Upper lobe of right lung (tissue), 1 donor: ENCODE data around the gene TTLL7. TPM values are rescaled to one million over a fixed set of nuclear protein-coding genes. Genes with fewer than 3 reads are reported as not detected.

Source experiments
- ATAC-seq: fragments of 200-7000 bp; cut with Tn5 transposase; one replicate; pipeline ENCODE4 v1.9.1; 2020; ENCODE audit warnings: mild to moderate bottlenecking, moderate library complexity
- DNase-seq: peaks from one replicate; pipeline ENCODE4 v3.0.0-alpha.2; 2020
- H3K27ac ChIP-seq: fragments of 200-600 bp; one replicate; pipeline ENCODE4 v1.8.0; 2022
- H3K27me3 ChIP-seq: fragments of 200-600 bp; one replicate; pipeline ENCODE4 v1.8.0; 2022; ENCODE audit warnings: mild to moderate bottlenecking
- H3K36me3 ChIP-seq: fragments of 200-600 bp; one replicate; pipeline ENCODE4 v1.8.0; 2022
- H3K4me1 ChIP-seq: fragments of 200-600 bp; one replicate; pipeline ENCODE4 v1.8.0; 2022
- H3K4me3 ChIP-seq: fragments of 200-600 bp; one replicate; pipeline ENCODE4 v1.8.0; 2022; ENCODE audit warnings: mild to moderate bottlenecking
- H3K9me3 ChIP-seq: fragments of 200-600 bp; one replicate; pipeline ENCODE4 v1.8.0; 2022
- intact Hi-C: fragments of 100-400 bp; cut with DNase I; formaldehyde crosslinking; loops from one replicate; pipeline ENCODE4 v1.11.0; 2022
- total RNA-seq: library from RNA; stranded (reverse); fragmentation: NEBNext Ultra II Directional; extraction: Animal tissue kit (Norgen Biotek cat#: 25700); gene quantifications from one replicate; pipeline ENCODE4 v1.2.1, GENCODE V29; 2021
- TF ChIP-seq, protein P1 (sequence below): fragments of 200-600 bp; IDR thresholded peaks from one replicate; pipeline ENCODE4 v1.8.0; 2022; ENCODE audit warnings: antibody characterized with exemption
- donor health status: DM: no; HTN: yes; CAD: no; lungs with severe emphysema.

The TTLL7 gene
- total RNA-seq, 1 donor from 2014 or later, result 16.2 TPM

DNA sequence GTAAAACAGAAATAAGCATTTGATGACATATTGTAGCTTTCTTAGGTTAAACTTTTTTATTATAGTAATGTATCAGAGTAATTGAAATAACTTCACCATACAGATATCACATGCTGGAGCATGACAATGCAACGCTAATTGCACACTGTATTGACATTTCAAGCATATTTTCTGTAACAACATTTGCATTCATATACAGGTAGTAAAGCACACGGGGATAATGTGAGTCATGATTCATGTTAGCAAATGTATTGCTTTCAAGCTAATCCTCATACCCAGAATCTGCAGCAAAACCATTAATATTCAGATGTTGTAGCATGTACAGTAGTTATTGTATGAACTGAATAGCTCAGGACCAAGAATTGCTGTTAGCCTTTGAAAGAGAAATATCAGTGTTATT, 133.9 kb downstream of the TTLL7 start:
- H3K36me3 ChIP-seq, result no peaks in the 10 kb centered on the region
- H3K27me3 ChIP-seq, result no peaks in the 10 kb centered on the region
- intact Hi-C loops, result no loop called here
- H3K9me3 ChIP-seq, result no peaks in the 10 kb centered on the region
- H3K4me3 ChIP-seq, result no peak overlapping the region
- no peak for ATAC-seq
- H3K4me1 ChIP-seq, result no peaks in the 10 kb centered on the region
- H3K27ac ChIP-seq, result no peak overlapping the region
- TF ChIP-seq, protein P1, sequence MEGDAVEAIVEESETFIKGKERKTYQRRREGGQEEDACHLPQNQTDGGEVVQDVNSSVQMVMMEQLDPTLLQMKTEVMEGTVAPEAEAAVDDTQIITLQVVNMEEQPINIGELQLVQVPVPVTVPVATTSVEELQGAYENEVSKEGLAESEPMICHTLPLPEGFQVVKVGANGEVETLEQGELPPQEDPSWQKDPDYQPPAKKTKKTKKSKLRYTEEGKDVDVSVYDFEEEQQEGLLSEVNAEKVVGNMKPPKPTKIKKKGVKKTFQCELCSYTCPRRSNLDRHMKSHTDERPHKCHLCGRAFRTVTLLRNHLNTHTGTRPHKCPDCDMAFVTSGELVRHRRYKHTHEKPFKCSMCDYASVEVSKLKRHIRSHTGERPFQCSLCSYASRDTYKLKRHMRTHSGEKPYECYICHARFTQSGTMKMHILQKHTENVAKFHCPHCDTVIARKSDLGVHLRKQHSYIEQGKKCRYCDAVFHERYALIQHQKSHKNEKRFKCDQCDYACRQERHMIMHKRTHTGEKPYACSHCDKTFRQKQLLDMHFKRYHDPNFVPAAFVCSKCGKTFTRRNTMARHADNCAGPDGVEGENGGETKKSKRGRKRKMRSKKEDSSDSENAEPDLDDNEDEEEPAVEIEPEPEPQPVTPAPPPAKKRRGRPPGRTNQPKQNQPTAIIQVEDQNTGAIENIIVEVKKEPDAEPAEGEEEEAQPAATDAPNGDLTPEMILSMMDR, result no peak
- DNase-seq, result no peak

DNA sequence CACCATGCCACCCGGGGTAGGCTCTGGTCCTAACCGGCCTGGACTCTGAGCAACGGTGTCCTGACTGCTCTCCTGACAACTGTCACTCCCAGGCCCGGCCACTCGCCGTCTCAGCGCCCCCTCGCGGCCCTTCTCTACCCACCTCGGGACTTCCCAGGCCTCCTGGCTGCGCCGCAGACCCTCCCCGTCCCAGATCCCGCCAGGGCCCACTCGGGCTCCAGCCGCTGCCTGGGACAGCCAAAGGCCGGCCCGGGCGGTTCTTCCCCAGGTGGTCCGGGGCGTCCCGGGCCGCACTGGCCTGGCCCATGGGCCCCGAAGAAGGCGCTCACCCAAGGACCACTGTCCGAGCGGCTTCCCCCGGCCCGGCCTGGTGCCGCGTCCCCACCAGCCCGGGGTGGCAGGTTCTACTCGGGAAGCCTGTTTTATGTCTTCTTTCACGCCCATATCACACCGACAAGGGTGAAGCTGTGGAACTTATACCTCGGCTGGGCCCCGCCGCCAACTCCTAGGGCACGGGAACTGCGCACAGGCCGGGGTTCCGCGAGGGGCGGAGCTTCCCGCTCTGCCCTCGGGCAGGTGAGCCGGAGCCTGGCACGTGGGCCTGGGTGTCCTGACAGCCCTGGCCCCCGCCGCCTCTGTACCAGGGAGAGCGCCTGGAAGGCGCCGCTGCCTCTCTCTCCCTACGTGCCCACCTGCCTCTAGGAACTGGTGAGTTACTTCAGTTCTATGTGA, 138.3 kb downstream of the TTLL7 start:
- DNase-seq (peak; percentile 93), ATAC-seq (peak; percentile 99)
- H3K27me3 ChIP-seq, result no peaks in the 10 kb centered on the region
- no peaks in the 10 kb centered on the region for H3K36me3 ChIP-seq
- no peaks in the 10 kb centered on the region for H3K4me1 ChIP-seq
- TF ChIP-seq, protein P1, result peak; percentile 72
- H3K27ac ChIP-seq, result peak overlapping the region; percentile 75
- H3K9me3 ChIP-seq, result no peaks in the 10 kb centered on the region
- intact Hi-C loops, result no loop called here
- peak overlapping the region; percentile 61 for H3K4me3 ChIP-seq

DNA sequence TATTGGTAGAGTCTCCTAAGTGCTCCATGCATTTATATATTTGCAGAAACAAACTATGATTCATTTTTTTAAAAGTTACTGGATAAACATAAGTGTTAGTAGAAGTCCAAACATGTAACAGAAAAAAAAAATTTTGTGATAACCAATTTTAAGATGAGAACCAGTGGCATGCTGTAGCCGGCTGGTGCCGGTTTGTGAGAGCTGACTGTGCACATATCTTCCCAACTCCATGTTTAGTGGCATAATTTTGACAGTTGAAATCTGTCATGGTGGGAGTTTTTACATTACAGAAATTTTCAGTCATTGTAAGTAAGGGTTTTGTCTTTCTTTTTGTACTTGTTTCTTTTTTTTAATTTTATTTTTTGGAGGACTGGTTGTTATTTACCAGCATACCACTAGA, 141.2 kb downstream of the TTLL7 start:
- Histone ChIP-seq H3K4me1 (no peaks in the 10 kb centered on the region), H3K9me3 (no peaks in the 10 kb centered on the region), H3K27ac (no peak overlapping the region), H3K36me3 (no peaks in the 10 kb centered on the region), H3K4me3 (no peak overlapping the region), H3K27me3 (no peaks in the 10 kb centered on the region)
- intact Hi-C loops, result no loop called here
- TF ChIP-seq, protein P1, result no peak
- no peak for DNase-seq
- ATAC-seq, result no peak

DNA sequence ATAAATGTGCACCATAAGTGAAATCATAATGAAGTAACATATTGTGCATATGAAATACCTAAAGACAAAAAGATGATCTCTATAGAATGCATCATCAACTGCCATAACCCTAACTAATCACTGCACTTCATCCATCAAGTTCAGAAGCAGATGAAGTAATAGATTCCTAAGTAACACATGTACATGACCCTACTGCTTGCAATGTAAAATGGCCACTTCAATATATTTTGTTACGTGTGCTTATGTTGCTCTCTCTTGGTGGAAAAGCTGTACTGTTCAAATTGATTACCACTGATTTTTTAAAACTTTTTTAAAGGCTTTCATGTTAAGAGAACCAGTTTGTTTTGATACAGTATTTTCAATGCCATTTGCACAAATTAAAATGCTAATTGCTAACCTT, 141.8 kb downstream of the TTLL7 start:
- intact Hi-C loops, result no loop called here
- H3K36me3 ChIP-seq, result no peaks in the 10 kb centered on the region
- H3K27me3 ChIP-seq, result no peaks in the 10 kb centered on the region
- H3K9me3 ChIP-seq, result no peaks in the 10 kb centered on the region
- DNase-seq, result no peak
- H3K4me3 ChIP-seq, result no peak overlapping the region
- ATAC-seq, result no peak
- no peak overlapping the region for H3K27ac ChIP-seq
- TF ChIP-seq, protein P1, result peak; percentile 25
- H3K4me1 ChIP-seq, result no peaks in the 10 kb centered on the region

DNA sequence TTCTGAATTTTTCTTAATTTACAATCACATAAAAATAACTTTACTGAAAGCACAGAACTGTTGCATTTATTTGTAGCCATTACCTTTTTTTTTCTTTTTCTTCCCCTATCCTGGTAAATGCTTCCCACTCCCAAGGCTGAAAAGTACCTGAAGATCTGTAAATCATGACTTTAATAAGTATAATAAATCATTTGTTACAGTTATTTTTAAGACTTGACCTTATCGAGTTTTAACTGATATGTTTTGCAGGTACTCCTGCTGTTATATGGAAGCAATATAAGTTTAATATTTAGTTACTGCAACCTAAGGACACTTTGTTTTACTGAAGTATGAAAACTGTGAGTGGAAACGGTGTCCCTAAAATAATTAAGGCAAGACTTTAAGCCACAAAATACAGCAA, 142.6 kb downstream of the TTLL7 start:
- Histone ChIP-seq H3K27ac (no peak overlapping the region), H3K4me1 (no peaks in the 10 kb centered on the region), H3K36me3 (no peaks in the 10 kb centered on the region), H3K27me3 (no peaks in the 10 kb centered on the region), H3K9me3 (no peaks in the 10 kb centered on the region), H3K4me3 (no peak overlapping the region)
- no peak for DNase-seq
- ATAC-seq, result no peak
- TF ChIP-seq, protein P1, result no peak
- intact Hi-C loops, result no loop called here

DNA sequence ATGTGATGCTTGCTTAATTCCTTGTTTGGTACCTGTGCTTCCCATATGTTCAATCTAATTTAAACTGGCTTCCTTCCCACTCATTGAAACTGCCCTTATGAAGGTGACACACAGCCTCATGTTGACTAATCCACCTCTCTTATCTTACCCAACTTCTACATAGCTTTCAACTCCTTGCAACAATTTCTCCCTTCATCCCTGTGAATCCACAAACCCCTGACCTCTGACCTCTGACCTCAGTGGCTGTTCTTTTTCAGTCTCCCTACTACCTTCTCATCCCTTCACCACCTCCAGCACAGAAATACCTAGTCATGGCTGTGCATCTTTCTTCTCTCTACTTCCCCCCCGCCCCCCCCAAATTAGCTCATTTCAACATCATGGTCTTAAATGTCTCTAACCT, 144.5 kb downstream of the TTLL7 start:
- intact Hi-C loops, result no loop called here
- DNase-seq (no peak), ATAC-seq (no peak)
- no peak overlapping the region for H3K27ac ChIP-seq
- H3K4me1 ChIP-seq, result no peaks in the 10 kb centered on the region
- TF ChIP-seq, protein P1, result no peak
- no peak overlapping the region for H3K4me3 ChIP-seq
- no peaks in the 10 kb centered on the region for H3K36me3 ChIP-seq
- no peaks in the 10 kb centered on the region for H3K9me3 ChIP-seq
- no peaks in the 10 kb centered on the region for H3K27me3 ChIP-seq
